Mesothelial cell of epicardium (in vitro differentiated cells): ENCODE measurements around the gene NELFE. TPM values are rescaled to one million over a fixed set of nuclear protein-coding genes. Genes with fewer than 3 reads are reported as not detected.
A peak's percentile ranks its signal among the peaks of the same experiment; 100 is the strongest.
"Not testable (repeated sequence)": the region's sequence is repeated elsewhere in the genome, so short reads cannot be mapped to it uniquely, and the experiment has no call there.

Experiments used
- DNase-seq, 2 experiments: peaks; one replicate each; pipeline ENCODE4 v3.0.0; 2021; ENCODE audit warnings: low spot score in 2 of 2; ENCODE audit not compliant: unreplicated experiment in 2 of 2
- H3K27ac Mint-ChIP-seq: 2 replicates; pipeline ENCODE4 v1.8.0; 2021; ENCODE audit warnings: mixed read lengths
- H3K27me3 Mint-ChIP-seq: 2 replicates; pipeline ENCODE4 v1.8.0; 2021; ENCODE audit warnings: low read depth, mixed read lengths
- H3K36me3 Mint-ChIP-seq: 2 replicates; pipeline ENCODE4 v1.8.0; 2021; ENCODE audit warnings: mixed read lengths
- H3K4me1 Mint-ChIP-seq: 2 replicates; pipeline ENCODE4 v1.8.0; 2021; ENCODE audit warnings: mixed read lengths
- H3K4me3 Mint-ChIP-seq: 2 replicates; pipeline ENCODE4 v1.8.0; 2021; ENCODE audit warnings: mild to moderate bottlenecking, moderate library complexity, mixed read lengths
- H3K9me3 Mint-ChIP-seq: 2 replicates; pipeline ENCODE4 v1.8.0; 2021; ENCODE audit warnings: mixed read lengths
- CTCF ChIP-seq: fragments of 200-600 bp; sonication (generic); IDR thresholded peaks from one replicate; pipeline ENCODE4 v1.5.0; 2021; ENCODE audit warnings: antibody characterized with exemption; ENCODE audit not compliant: unreplicated experiment
- total RNA-seq: library from RNA; stranded (reverse); gene quantifications from 3 replicates; pipeline ENCODE4 v1.2.1, GENCODE V29; 2021

The NELFE gene
- 55.5 to 60.0 TPM (median 59.8 TPM) in 3 replicates for total RNA-seq

- peak within 1 kb of the TSS; percentile 97 for H3K4me3 Mint-ChIP-seq
- no peaks in the 10 kb centered on the region for H3K9me3 Mint-ChIP-seq
- H3K36me3 Mint-ChIP-seq, result peaks cover 43% of the 10 kb centered on the region
- peak within 1 kb of the TSS; percentile 94 for H3K27ac Mint-ChIP-seq
- peaks cover 27% of the 10 kb centered on the region for H3K4me1 Mint-ChIP-seq
- no peaks in the 10 kb centered on the region for H3K27me3 Mint-ChIP-seq
- DNase-seq, result peak; percentile 96 to 97
- TF ChIP-seq CTCF, result no peak
These were observed at the start of gene NELFE, which contains the start of gene SKIC2 for GRCh38 chr6:31958741-31959739. NELFE (minus strand) TSS chr6:31958971; CDS start chr6:31958446, 525 bp downstream. SKIC2 (plus strand) TSS chr6:31959175; CDS start chr6:31959193, 18 bp downstream.

- not testable (repeated sequence) for H3K27ac Mint-ChIP-seq, H3K27me3 Mint-ChIP-seq, DNase-seq, H3K9me3 Mint-ChIP-seq, H3K36me3 Mint-ChIP-seq, H3K4me3 Mint-ChIP-seq, H3K4me1 Mint-ChIP-seq
These were observed 49.3 kb upstream of the NELFE start for GRCh38 chr6:32008037-32008436.

GRCh38 chr6:32007086-32007485 lies 48.3 kb upstream of the NELFE start:
- not testable (repeated sequence) for H3K27me3 Mint-ChIP-seq, H3K9me3 Mint-ChIP-seq, H3K4me1 Mint-ChIP-seq, H3K36me3 Mint-ChIP-seq, H3K27ac Mint-ChIP-seq, DNase-seq, H3K4me3 Mint-ChIP-seq

- not testable (repeated sequence) for H3K27me3 Mint-ChIP-seq, H3K36me3 Mint-ChIP-seq, H3K4me3 Mint-ChIP-seq, H3K9me3 Mint-ChIP-seq, H3K4me1 Mint-ChIP-seq, H3K27ac Mint-ChIP-seq
- peak in 1 of 2 experiments; percentile 1 for DNase-seq
These were observed 47.3 kb upstream of the NELFE start for GRCh38 chr6:32005991-32006529.

GRCh38 chr6:32005538-32005880 lies 46.7 kb upstream of the NELFE start:
- H3K27ac Mint-ChIP-seq, H3K9me3 Mint-ChIP-seq, H3K4me3 Mint-ChIP-seq, H3K27me3 Mint-ChIP-seq, DNase-seq, H3K4me1 Mint-ChIP-seq, H3K36me3 Mint-ChIP-seq: not testable (repeated sequence)

GRCh38 chr6:32004864-32005537 lies 46.2 kb upstream of the NELFE start:
- DNase-seq, H3K4me1 Mint-ChIP-seq, H3K27ac Mint-ChIP-seq, H3K4me3 Mint-ChIP-seq, H3K9me3 Mint-ChIP-seq, H3K27me3 Mint-ChIP-seq, H3K36me3 Mint-ChIP-seq: not testable (repeated sequence)

GRCh38 chr6:32004393-32004792 lies 45.6 kb upstream of the NELFE start:
- H3K27ac Mint-ChIP-seq, H3K9me3 Mint-ChIP-seq: not testable (repeated sequence)

GRCh38 chr6:32003301-32003700 lies 44.5 kb upstream of the NELFE start:
- H3K4me1 Mint-ChIP-seq, H3K36me3 Mint-ChIP-seq, DNase-seq, H3K27me3 Mint-ChIP-seq, H3K9me3 Mint-ChIP-seq, H3K27ac Mint-ChIP-seq, H3K4me3 Mint-ChIP-seq: not testable (repeated sequence)

More at GRCh38 chr6:32004393-32004792, 45.6 kb upstream of the NELFE start:
- H3K4me3 Mint-ChIP-seq, H3K36me3 Mint-ChIP-seq, H3K27me3 Mint-ChIP-seq, DNase-seq, H3K4me1 Mint-ChIP-seq: not testable (repeated sequence)

- not testable (repeated sequence) for H3K4me1 Mint-ChIP-seq, H3K27ac Mint-ChIP-seq, DNase-seq, H3K27me3 Mint-ChIP-seq, H3K4me3 Mint-ChIP-seq, H3K9me3 Mint-ChIP-seq, H3K36me3 Mint-ChIP-seq
These were observed 43.9 kb upstream of the NELFE start for GRCh38 chr6:32002546-32003268.

- not testable (repeated sequence) for H3K4me1 Mint-ChIP-seq, H3K9me3 Mint-ChIP-seq, H3K4me3 Mint-ChIP-seq, H3K27me3 Mint-ChIP-seq, DNase-seq, H3K36me3 Mint-ChIP-seq, H3K27ac Mint-ChIP-seq
These were observed 37.6 kb upstream of the NELFE start for GRCh38 chr6:31996385-31996784.

- not testable (repeated sequence) for H3K36me3 Mint-ChIP-seq, H3K27me3 Mint-ChIP-seq, H3K4me1 Mint-ChIP-seq, H3K27ac Mint-ChIP-seq, H3K4me3 Mint-ChIP-seq, H3K9me3 Mint-ChIP-seq, DNase-seq
These were observed 35.6 kb upstream of the NELFE start for GRCh38 chr6:31994421-31994820.

GRCh38 chr6:31989363-31989762 lies 30.6 kb upstream of the NELFE start:
- not testable (repeated sequence) for H3K27ac Mint-ChIP-seq, H3K27me3 Mint-ChIP-seq, H3K36me3 Mint-ChIP-seq, H3K4me1 Mint-ChIP-seq, DNase-seq, H3K9me3 Mint-ChIP-seq, H3K4me3 Mint-ChIP-seq
